PC-9 (cell line): Measurements from ENCODE around the gene OOSP2. TPM values are rescaled to one million over a fixed set of nuclear protein-coding genes. Genes with fewer than 3 reads are reported as not detected.

Experiments used
- Bru-seq: library from RNA; stranded (reverse); fragments of 400-500 nt; gene quantifications from one replicate; lab custom pipeline; 2021; lab: Mats Ljungman, UMichigan
- BruChase-seq, 2 experiments: library from RNA; stranded (reverse); fragments of 400-500 nt; gene quantifications; one replicate each; lab custom pipeline; 2021; lab: Mats Ljungman, UMichigan
- BruUV-seq: library from RNA; stranded (reverse); fragments of 400-500 nt; replicated peaks from 2 replicates; lab custom pipeline; 2021; lab: Mats Ljungman, UMichigan
- CTCF ChIA-PET: fragments of 300-600 bp; sonication (Branson Sonifier 250); formaldehyde crosslinking; loops from one replicate; lab custom pipeline; 2022; ENCODE audit warnings: antibody characterized with exemption; lab: Charles Lee
- POLR2A ChIA-PET: fragments of 300-600 bp; sonication (Branson Sonifier 250); formaldehyde crosslinking; loops from one replicate; lab custom pipeline; 2022; ENCODE audit warnings: antibody characterized with exemption; ENCODE audit not compliant: unreplicated experiment; lab: Charles Lee
- DNase-seq, 2 experiments: peaks; one replicate each; pipeline versions ENCODE4 v3.0.0 to v3.0.0-alpha.2; 2015 to 2022; ENCODE audit warnings: mixed read lengths in 1 of 2
- H2AFZ ChIP-seq: fragments of 200-600 bp; sonication (generic); 2 replicates; pipeline ENCODE4 v1.8.1; 2017; ENCODE audit warnings: antibody characterized with exemption
- H3F3A ChIP-seq: fragments of 200-600 bp; sonication (generic); 2 replicates; pipeline ENCODE4 v1.8.1; 2017; ENCODE audit warnings: antibody characterized with exemption, mild to moderate bottlenecking, low read depth; ENCODE audit not compliant: insufficient read depth
- H3K27ac ChIP-seq: fragments of 200-600 bp; sonication (generic); 2 replicates; pipeline ENCODE4 v1.6.1; 2016; ENCODE audit warnings: mixed run types
- H3K27me3 ChIP-seq: fragments of 200-600 bp; sonication (generic); 2 replicates; pipeline ENCODE4 v1.6.1; 2016; ENCODE audit warnings: low read depth, mixed run types; ENCODE audit not compliant: insufficient read depth
- H3K36me3 ChIP-seq: fragments of 200-600 bp; sonication (generic); 2 replicates; pipeline ENCODE4 v1.6.1; 2016; ENCODE audit warnings: low read depth, mixed run types
- H3K4me1 ChIP-seq: fragments of 200-600 bp; sonication (generic); replicated peaks from 2 replicates; pipeline ENCODE4 v1.6.1; 2016; ENCODE audit warnings: mixed run types; ENCODE audit not compliant: insufficient read depth
- H3K4me2 ChIP-seq: fragments of 200-600 bp; sonication (generic); 2 replicates; pipeline ENCODE4 v1.6.1; 2017; ENCODE audit warnings: mixed run types
- H3K4me3 ChIP-seq: fragments of 200-600 bp; sonication (generic); 2 replicates; pipeline ENCODE4 v1.6.1; 2016; ENCODE audit warnings: mixed run types
- H3K79me2 ChIP-seq: fragments of 200-600 bp; sonication (generic); 2 replicates; pipeline ENCODE4 v1.6.1; 2017; ENCODE audit warnings: low read depth, mixed run types
- H3K9me2 ChIP-seq: fragments of 200-600 bp; sonication (generic); 2 replicates; pipeline ENCODE4 v1.8.1; 2017; ENCODE audit warnings: mild to moderate bottlenecking; ENCODE audit not compliant: insufficient read depth
- H3K9me3 ChIP-seq: fragments of 200-600 bp; sonication (generic); 2 replicates; pipeline ENCODE4 v1.8.1; 2016; ENCODE audit warnings: low read depth; ENCODE audit not compliant: insufficient read depth
- H4K20me1 ChIP-seq: fragments of 200-600 bp; sonication (generic); 2 replicates; pipeline ENCODE4 v1.8.1; 2017; ENCODE audit not compliant: insufficient read depth
- EZH2 ChIP-seq: fragments of 200-600 bp; sonication (generic); IDR thresholded peaks from 2 replicates; pipeline ENCODE4 v1.8.0; 2017; ENCODE audit warnings: antibody characterized with exemption, low read depth
- intact Hi-C: fragments of 100-400 bp; cut with micrococcal nuclease; formaldehyde crosslinking; loops from one replicate; pipeline ENCODE4 v1.10.0; 2022; ENCODE audit not compliant: unreplicated experiment
- long read RNA-seq: library from polyadenylated mRNA; stranded (forward); transcript quantifications from one replicate; pipeline ENCODE4 v2.0.0, GENCODE V29; 2022
- total RNA-seq: library from RNA; stranded (reverse); gene quantifications from 2 replicates; pipeline ENCODE4 v1.2.3, GENCODE V29; 2021
- TF ChIP-seq, protein P1 (sequence below): fragments of 200-600 bp; sonication (generic); conservative IDR thresholded peaks from 2 replicates; pipeline ENCODE4 v1.6.1; 2017; ENCODE audit warnings: mixed run types, antibody characterized with exemption, mild to moderate bottlenecking, moderate library complexity

Gene OOSP2, protein sequence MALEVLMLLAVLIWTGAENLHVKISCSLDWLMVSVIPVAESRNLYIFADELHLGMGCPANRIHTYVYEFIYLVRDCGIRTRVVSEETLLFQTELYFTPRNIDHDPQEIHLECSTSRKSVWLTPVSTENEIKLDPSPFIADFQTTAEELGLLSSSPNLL
- not detected in 2 replicates for total RNA-seq
- not detected for Bru-seq, nascent RNA
- BruChase-seq, experiment 1, labeled RNA remaining after a 2-hour chase: not detected
- BruChase-seq, experiment 2, labeled RNA remaining after a 6-hour chase: not detected
- long read RNA-seq: 0 reads

DNA sequence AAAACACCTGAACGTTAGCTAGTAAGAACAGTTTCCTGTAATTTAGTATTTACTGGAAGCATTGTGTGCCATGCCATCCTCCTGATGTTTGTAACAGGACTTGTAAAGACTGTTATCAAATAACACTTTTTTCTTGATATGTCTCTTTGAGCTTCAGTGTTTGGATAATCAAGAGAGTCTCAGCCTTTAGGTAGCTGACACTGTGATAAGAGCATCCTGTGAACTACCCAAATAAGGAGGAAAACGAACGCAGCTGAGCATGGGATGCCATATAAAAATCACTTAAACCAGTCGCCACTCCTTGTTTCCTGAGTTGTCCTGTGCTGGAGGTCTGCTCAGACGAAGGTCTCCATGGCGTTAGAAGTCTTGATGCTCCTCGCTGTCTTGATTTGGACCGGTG is at the start of gene OOSP2:
OOSP2 (plus strand) TSS at position 301 of the 400 bp plus-strand sequence; CDS start at position 352, 51 bp downstream.
- TF ChIP-seq EZH2: no peak
- TF ChIP-seq, protein P1, sequence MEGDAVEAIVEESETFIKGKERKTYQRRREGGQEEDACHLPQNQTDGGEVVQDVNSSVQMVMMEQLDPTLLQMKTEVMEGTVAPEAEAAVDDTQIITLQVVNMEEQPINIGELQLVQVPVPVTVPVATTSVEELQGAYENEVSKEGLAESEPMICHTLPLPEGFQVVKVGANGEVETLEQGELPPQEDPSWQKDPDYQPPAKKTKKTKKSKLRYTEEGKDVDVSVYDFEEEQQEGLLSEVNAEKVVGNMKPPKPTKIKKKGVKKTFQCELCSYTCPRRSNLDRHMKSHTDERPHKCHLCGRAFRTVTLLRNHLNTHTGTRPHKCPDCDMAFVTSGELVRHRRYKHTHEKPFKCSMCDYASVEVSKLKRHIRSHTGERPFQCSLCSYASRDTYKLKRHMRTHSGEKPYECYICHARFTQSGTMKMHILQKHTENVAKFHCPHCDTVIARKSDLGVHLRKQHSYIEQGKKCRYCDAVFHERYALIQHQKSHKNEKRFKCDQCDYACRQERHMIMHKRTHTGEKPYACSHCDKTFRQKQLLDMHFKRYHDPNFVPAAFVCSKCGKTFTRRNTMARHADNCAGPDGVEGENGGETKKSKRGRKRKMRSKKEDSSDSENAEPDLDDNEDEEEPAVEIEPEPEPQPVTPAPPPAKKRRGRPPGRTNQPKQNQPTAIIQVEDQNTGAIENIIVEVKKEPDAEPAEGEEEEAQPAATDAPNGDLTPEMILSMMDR: no peak
- H3K36me3 ChIP-seq: no peaks in the 10 kb centered on the region
- H3K27me3 ChIP-seq: peaks cover 22% of the 10 kb centered on the region
- intact Hi-C loops: no loop called here
- H3K9me2 ChIP-seq: no peaks in the 10 kb centered on the region
- H3F3A ChIP-seq: no peaks in the 10 kb centered on the region
- no peak within 1 kb of the TSS for H3K4me2 ChIP-seq
- no peaks in the 10 kb centered on the region for H3K79me2 ChIP-seq
- no peak within 1 kb of the TSS; the same call in 1 of the 2 replicates for H2AFZ ChIP-seq
- H3K4me3 ChIP-seq: no peak within 1 kb of the TSS
- H3K9me3 ChIP-seq: no peaks in the 10 kb centered on the region
- DNase-seq: no peak
- H4K20me1 ChIP-seq: no peaks in the 10 kb centered on the region
- no peaks in the 10 kb centered on the region for H3K4me1 ChIP-seq
- no TSS peak for BruUV-seq
- ChIA-PET POLR2A (no interaction called here), CTCF (no interaction called here)
- H3K27ac ChIP-seq: no peak within 1 kb of the TSS

DNA sequence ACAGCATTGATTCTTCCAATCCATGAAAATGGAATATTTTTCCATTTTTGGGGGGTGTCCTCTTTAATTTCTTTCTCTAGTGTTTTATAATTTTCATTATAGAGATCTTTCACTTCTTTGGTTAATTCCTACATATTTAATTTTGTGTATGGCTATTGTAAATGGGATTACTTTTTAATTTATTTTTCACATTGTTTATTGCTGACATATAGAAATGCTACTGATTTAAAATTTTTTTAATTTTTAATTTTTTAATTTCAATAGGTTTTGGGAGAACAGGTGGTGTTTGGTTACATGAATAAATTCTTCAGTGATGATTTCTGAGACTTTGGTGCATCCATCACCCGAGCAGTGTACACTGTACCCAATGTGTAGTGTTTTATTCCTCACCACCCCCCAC is 49.8 kb upstream of the OOSP2 start:
- H3K79me2 ChIP-seq: no peaks in the 10 kb centered on the region
- H2AFZ ChIP-seq: no peak overlapping the region
- H3F3A ChIP-seq: no peaks in the 10 kb centered on the region
- no TSS peak for BruUV-seq
- ChIA-PET POLR2A (no interaction called here), CTCF (interaction anchor here (0.6 kb wide), 1 partner anchor 712 kb away, joined by 5 read pairs; no protein-coding TSS in a partner anchor)
- TF ChIP-seq EZH2: no peak
- TF ChIP-seq, protein P1: no peak
- H3K9me3 ChIP-seq: no peaks in the 10 kb centered on the region
- H3K27ac ChIP-seq: no peak overlapping the region
- H4K20me1 ChIP-seq: no peaks in the 10 kb centered on the region
- H3K36me3 ChIP-seq: no peaks in the 10 kb centered on the region
- no peak for DNase-seq
- H3K4me2 ChIP-seq: no peak overlapping the region
- H3K9me2 ChIP-seq: no peaks in the 10 kb centered on the region
- H3K4me1 ChIP-seq: no peaks in the 10 kb centered on the region
- no peak overlapping the region for H3K4me3 ChIP-seq
- no peaks in the 10 kb centered on the region for H3K27me3 ChIP-seq
- intact Hi-C loops: no loop called here

DNA sequence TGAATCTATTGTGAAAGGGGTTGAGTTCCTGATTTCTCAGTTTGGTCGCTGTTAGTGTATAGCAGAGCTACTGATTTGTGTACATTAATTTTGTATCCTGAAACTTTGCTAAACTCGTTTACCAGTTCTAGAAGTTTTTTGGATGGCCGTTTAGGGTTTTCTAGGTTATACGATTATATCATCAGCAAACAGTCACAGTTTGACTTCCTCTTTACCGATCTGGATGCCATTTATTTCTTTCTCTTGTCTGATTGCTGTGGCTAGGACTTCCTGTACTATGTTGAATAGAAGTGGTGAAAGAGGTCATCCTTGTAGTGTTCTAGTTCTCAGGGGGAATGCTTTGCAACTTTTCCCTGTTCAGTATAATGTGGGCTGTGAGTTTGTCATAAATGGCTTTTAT is 47.8 kb upstream of the OOSP2 start:
- no peaks in the 10 kb centered on the region for H4K20me1 ChIP-seq
- ChIA-PET POLR2A (no interaction called here), CTCF (no interaction called here)
- H2AFZ ChIP-seq: no peak overlapping the region
- no peak overlapping the region for H3K27ac ChIP-seq
- no peak for DNase-seq
- intact Hi-C loops: no loop called here
- no peak overlapping the region for H3K4me2 ChIP-seq
- no peak overlapping the region for H3K4me3 ChIP-seq
- no peaks in the 10 kb centered on the region for H3K27me3 ChIP-seq
- no peaks in the 10 kb centered on the region for H3K9me3 ChIP-seq
- H3K36me3 ChIP-seq: no peaks in the 10 kb centered on the region
- TF ChIP-seq, protein P1: no peak
- no peak for TF ChIP-seq EZH2
- H3K79me2 ChIP-seq: no peaks in the 10 kb centered on the region
- no peaks in the 10 kb centered on the region for H3F3A ChIP-seq
- no peaks in the 10 kb centered on the region for H3K4me1 ChIP-seq
- H3K9me2 ChIP-seq: no peaks in the 10 kb centered on the region
- no TSS peak for BruUV-seq
